ENCODE results near the gene ACYP2.

Gene ACYP2

GRCh38 chr2:54330926-54331835 lies 215.8 kb downstream of the ACYP2 start:
- no peak for DNase-seq

GRCh38 chr2:54332386-54332785 lies 217.0 kb downstream of the ACYP2 start:
- DNase-seq = no peak

DNA sequence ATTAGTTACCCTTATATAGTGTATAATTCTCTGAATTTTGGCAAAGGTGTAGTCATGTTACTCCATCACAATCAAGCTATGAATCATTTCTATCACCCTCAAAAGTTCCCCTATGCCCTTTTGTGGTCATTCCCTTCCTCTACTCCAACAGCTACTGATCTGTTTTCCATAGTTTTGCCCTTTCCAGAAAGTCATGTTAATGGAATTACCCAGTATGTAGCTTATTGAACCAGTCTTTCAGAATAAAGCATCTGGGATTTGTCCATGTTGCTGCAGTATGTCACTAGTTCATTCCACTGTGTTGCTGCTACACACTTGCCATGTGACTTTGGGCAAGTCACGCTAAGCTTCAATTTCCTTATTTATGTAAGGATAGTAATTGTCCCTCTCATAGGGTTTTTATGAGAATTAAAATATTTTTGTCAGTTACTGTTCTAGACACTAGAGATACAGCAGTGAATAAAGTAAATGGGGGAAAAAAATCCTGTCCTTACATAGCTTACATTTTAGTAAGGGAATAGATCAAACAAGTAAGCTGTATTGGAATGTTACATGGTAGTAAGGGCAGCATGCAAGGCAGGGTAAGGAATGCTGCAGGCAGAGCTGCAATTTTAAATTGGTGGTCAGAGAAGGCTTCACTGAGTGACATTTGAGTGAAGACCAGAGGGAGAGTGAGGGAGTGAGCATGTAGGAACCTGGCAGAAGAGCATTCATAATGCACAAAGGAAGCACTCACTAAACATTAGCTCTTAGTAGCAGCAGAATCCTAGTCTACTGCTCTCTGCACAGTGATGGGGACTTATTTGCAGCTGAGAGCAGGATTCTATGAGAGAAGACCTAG lies 220.9 kb downstream of the ACYP2 start:
- no peak for DNase-seq

DNA sequence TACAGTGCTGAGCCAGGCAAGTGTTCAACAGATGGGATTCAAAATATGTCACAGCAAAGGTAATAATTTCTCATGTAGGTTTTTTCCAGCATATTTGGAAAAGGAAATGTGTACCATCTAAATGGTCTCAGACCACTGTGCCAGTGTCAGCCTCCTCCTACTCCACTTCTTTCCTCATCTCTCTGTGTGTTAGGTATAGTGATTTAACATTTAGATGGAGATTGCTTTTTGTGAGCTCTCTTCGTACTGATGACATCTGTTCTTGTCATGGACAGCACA lies 221.5 kb downstream of the ACYP2 start:
- no peak for DNase-seq

DNA sequence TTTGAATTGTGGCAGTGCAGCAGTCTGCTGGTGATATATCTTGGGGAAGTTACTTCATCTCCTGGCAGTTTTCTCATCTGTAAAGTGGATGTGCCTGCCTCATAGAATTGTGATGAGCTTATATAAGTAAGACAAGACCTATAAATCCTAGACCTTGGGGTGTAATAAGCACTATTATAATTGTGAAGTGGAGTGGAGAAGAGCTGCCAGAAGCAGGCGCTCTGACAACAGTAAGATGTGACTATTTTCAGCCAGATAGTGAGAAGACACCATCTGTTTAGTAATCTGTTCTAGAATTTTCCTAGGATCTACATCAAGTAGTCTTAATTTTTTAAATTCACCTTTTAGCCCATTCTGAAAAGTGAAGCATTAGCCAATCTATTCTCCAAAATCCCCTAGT lies 226.2 kb downstream of the ACYP2 start:
- no peak for DNase-seq

DNA sequence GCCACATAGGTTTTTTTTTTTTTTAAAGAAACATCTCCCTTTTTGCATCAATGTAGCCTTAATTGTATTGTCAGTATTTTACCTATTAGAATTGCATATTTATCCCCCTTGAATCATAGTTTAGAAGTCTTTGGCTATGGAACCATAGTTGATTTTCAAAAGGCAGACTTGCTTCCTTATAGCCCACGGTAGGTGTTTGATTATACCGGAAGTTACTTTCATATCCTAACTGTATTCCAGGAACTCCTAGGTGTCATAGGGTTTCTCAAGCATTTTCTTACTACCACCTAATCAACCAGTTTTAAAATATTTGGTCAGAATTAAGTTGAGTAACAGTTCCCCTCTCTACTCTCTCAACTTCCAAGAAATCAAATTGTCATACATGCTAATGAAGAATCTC lies 227.2 kb downstream of the ACYP2 start:
- no peak for DNase-seq

DNA sequence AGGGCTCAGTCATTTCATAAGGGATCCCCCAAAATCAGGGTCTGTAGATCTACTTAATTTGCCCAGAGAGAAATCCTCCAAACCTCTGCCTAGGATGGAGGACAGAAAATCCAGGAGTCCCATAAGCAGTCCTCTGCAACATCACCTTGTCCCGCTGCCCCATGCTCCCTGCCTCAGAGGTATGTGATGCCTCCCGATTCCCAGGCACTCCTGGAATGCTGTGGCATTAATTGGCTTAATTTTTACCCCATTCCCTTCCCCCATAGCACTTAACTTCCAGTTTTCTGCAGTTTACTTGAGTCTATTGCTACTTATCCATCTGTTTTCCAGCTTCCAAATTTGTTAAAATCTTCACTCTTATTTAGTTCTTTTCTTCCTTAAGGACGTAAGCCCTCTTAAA lies 232.2 kb downstream of the ACYP2 start:
- no peak for DNase-seq

- no peak for DNase-seq
These were observed 233.2 kb downstream of the ACYP2 start for GRCh38 chr2:54348646-54349045.

- DNase-seq = no peak
These were observed 235.0 kb downstream of the ACYP2 start for GRCh38 chr2:54350426-54350825.

GRCh38 chr2:54353216-54353615 lies 237.8 kb downstream of the ACYP2 start:
- DNase-seq = no peak
